ENCODE measurements around the gene CDCA5. TPM values are rescaled to one million over a fixed set of nuclear protein-coding genes. Genes with fewer than 3 reads are reported as not detected.

Gene CDCA5
- total and polyA plus RNA-seq, 2 experiments from 2014 or later = 6.4 to 7.9 TPM

DNA sequence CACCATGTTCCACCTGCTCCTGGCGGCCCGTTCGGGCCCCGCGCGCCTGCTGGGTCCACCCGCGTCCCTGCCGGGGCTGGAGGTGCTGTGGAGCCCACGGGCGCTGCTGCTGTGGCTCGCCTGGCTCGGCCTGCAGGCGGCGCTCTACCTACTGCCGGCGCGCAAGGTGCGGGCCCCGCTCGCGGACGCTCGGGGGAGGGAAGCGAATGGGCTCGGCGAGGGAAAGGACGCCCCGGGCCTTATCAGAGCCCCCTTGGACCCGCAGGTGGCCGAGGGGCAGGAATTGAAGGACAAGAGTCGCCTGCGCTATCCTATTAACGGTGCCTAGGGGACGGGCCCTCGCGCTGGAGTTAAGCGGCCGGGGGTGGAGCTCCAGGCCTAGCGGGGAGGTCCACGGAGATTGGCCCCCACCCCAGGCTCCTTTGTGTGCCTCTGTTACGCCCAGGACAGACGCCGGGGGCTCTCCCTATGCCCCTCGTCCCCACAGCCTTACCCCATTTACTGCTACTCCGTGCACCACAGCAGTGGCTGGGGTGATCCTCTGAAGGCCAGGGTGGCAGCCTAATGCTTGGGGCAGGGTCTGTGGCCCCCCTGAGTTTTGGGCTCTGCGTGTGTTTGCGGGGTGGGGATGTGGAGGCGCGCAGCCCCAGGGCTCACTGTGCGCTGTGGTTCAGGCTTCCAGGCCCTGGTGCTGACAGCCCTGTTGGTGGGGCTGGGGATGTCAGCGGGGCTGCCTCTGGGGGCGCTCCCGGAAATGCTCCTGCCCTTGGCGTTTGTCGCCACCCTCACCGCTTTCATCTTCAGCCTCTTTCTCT, 28.9 kb upstream of the CDCA5 start:
- H3K4me3 ChIP-seq = peak overlapping the region; percentile 75
- H3K9me2 ChIP-seq (replicated peaks; ENCODE audit: insufficient read depth) = no peaks in the 10 kb centered on the region
- TF ChIP-seq, protein P1, sequence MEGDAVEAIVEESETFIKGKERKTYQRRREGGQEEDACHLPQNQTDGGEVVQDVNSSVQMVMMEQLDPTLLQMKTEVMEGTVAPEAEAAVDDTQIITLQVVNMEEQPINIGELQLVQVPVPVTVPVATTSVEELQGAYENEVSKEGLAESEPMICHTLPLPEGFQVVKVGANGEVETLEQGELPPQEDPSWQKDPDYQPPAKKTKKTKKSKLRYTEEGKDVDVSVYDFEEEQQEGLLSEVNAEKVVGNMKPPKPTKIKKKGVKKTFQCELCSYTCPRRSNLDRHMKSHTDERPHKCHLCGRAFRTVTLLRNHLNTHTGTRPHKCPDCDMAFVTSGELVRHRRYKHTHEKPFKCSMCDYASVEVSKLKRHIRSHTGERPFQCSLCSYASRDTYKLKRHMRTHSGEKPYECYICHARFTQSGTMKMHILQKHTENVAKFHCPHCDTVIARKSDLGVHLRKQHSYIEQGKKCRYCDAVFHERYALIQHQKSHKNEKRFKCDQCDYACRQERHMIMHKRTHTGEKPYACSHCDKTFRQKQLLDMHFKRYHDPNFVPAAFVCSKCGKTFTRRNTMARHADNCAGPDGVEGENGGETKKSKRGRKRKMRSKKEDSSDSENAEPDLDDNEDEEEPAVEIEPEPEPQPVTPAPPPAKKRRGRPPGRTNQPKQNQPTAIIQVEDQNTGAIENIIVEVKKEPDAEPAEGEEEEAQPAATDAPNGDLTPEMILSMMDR (IDR thresholded peaks at IDR 0.05; ENCODE audit: poor library complexity) = peak; percentile 70
- TF ChIP-seq EZH2 (IDR thresholded peaks at IDR 0.05; ENCODE audit: borderline replicate concordance) (no peak), EZH2phosphoT487 (IDR thresholded peaks at IDR 0.05; ENCODE audit: low read depth, severe bottlenecking, unreplicated experiment) (no peak)
- peaks cover 27% of the 10 kb centered on the region for H3K4me1 ChIP-seq (ENCODE audit: insufficient read depth)
- H3K27ac ChIP-seq = peak overlapping the region; percentile 80
- H3K36me3 ChIP-seq (replicated peaks; ENCODE audit: insufficient read depth, low read depth) = no peaks in the 10 kb centered on the region
- WGBS (ENCODE audit: low lambda C conversion rate, missing lambda C conversion rate) = 3% methylated on average over 50 of the region's 57 CpGs
- H4K20me1 ChIP-seq (ENCODE audit: insufficient read depth, poor library complexity, severe bottlenecking) = no peaks in the 10 kb centered on the region
- peaks cover 41% of the 10 kb centered on the region for H3K79me2 ChIP-seq
- H2AFZ ChIP-seq = peak overlapping the region; percentile 43
- peak; percentile 84 for DNase-seq (ENCODE audit: low spot score)
- H3K9me3 ChIP-seq (ENCODE audit: low read depth) = no peaks in the 10 kb centered on the region
- H3K27me3 ChIP-seq = no peaks in the 10 kb centered on the region
- peak overlapping the region; percentile 99 for H3K4me2 ChIP-seq

DNA sequence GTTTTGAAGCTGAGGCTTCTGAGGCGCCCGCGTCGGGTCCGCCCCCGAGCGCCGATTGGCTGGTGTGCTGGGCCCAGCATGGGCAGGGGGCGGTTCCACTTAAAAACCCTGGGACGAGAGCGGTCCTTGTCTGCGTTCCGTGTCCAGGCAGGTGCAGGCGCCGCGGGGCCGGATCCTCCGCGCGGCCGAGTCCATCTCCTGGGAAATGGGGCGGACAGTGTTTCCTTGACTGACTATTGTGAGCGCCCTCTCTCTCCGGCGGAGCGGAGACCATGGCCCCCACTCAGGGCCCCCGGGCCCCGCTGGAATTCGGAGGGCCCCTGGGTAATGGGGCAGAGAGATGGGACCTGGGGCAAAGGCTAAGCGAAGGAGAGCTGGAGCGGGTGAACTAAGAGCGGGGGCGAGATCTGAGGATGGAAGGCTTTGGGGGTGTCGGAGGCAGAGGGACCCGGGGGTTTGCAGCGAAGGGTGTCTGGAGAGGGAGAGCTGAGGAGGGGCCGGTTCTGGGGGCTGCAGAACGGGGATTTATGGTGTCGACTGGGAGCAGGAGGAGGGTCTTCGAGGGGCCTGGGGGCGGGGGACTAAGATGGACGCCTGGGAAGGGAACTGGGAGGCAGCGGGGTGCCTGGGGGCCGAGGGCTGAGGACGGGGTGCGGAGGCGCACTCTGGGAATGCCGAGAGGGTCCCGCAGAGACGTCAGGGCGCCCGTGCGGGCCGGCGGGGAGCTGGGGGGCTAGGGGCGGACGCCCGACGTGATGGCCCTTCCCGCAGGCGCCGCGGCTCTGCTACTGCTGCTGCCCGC, 28.1 kb upstream of the CDCA5 start, which contains the start of gene TM7SF2:
Gene TM7SF2, plus strand, starts transcription at position 129 of the 802 bp plus-strand sequence. Its CDS starts 144 bp downstream, at position 273.
- Histone ChIP-seq H3K27ac (peak within 1 kb of the TSS; percentile 80), H3K27me3 (no peaks in the 10 kb centered on the region), H3K4me2 (peak within 1 kb of the TSS; percentile 99), H3K36me3 (replicated peaks; ENCODE audit: insufficient read depth, low read depth) (no peaks in the 10 kb centered on the region), H3K4me3 (peak within 1 kb of the TSS; percentile 75), H3K9me2 (replicated peaks; ENCODE audit: insufficient read depth) (no peaks in the 10 kb centered on the region), H3K79me2 (peaks cover 41% of the 10 kb centered on the region), H2AFZ (no peak within 1 kb of the TSS), H3K9me3 (ENCODE audit: low read depth) (no peaks in the 10 kb centered on the region), H4K20me1 (ENCODE audit: insufficient read depth, poor library complexity, severe bottlenecking) (no peaks in the 10 kb centered on the region), H3K4me1 (ENCODE audit: insufficient read depth) (peaks cover 27% of the 10 kb centered on the region)
- TF ChIP-seq, protein P1 (IDR thresholded peaks at IDR 0.05; ENCODE audit: poor library complexity) = no peak
- TF ChIP-seq EZH2phosphoT487 (IDR thresholded peaks at IDR 0.05; ENCODE audit: low read depth, severe bottlenecking, unreplicated experiment) (no peak), EZH2 (IDR thresholded peaks at IDR 0.05; ENCODE audit: borderline replicate concordance) (no peak)
- WGBS (ENCODE audit: low lambda C conversion rate, missing lambda C conversion rate) = under 1% methylated on average over 38 of the region's 64 CpGs
- DNase-seq (ENCODE audit: low spot score) = peak; percentile 98

DNA sequence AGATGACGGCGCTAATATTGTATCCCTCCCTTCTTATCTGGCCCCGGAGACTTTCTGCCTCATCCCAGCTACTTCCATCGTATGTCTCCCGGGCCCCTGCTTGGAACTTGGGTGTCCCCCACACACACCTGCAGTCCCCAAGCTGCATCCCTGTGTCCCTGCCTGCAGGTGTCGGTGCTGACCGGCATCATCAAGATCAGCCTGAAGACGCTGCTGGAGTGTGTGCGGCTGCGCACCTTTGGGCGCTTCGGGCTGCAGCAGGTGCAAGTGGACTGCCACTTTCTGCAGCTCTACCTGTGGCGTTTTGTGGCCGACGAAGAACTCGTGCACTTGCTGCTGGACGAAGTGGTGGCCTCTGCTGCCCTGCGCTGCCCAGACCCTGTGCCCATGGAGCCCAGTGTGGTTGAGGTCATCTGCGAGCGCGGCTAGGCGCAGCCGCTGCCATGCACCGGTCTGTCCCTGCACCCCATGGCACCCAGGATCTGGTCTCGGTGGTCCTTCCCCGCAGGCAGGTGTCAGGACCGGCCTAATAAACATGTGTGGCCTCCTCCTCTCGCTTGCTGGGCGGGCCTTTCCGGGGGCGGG, 27.4 kb upstream of the CDCA5 start:
- no peaks in the 10 kb centered on the region for H3K36me3 ChIP-seq (replicated peaks; ENCODE audit: insufficient read depth, low read depth)
- H4K20me1 ChIP-seq (ENCODE audit: insufficient read depth, poor library complexity, severe bottlenecking) = no peaks in the 10 kb centered on the region
- no peak overlapping the region for H3K4me3 ChIP-seq
- H3K79me2 ChIP-seq = peaks cover 34% of the 10 kb centered on the region
- 64% methylated on average over 30 of the region's 31 CpGs for WGBS (ENCODE audit: low lambda C conversion rate, missing lambda C conversion rate)
- TF ChIP-seq EZH2 (IDR thresholded peaks at IDR 0.05; ENCODE audit: borderline replicate concordance) (no peak), EZH2phosphoT487 (IDR thresholded peaks at IDR 0.05; ENCODE audit: low read depth, severe bottlenecking, unreplicated experiment) (no peak)
- TF ChIP-seq, protein P1 (IDR thresholded peaks at IDR 0.05; ENCODE audit: poor library complexity) = no peak
- H3K9me2 ChIP-seq (replicated peaks; ENCODE audit: insufficient read depth) = no peaks in the 10 kb centered on the region
- peak overlapping the region; percentile 45 for H3K27ac ChIP-seq
- no peaks in the 10 kb centered on the region for H3K27me3 ChIP-seq
- H3K4me2 ChIP-seq = peak overlapping the region; percentile 99
- DNase-seq (ENCODE audit: low spot score) = no peak
- no peak overlapping the region for H2AFZ ChIP-seq
- peaks cover 21% of the 10 kb centered on the region for H3K4me1 ChIP-seq (ENCODE audit: insufficient read depth)
- no peaks in the 10 kb centered on the region for H3K9me3 ChIP-seq (ENCODE audit: low read depth)
